HG03097 (cell line): ENCODE data around the gene KCNT2.
"Not testable (repeated sequence)": the region's sequence is repeated elsewhere in the genome, so short reads cannot be mapped to it uniquely, and the experiment has no call there.

Source experiments
- ATAC-seq: cut with Tn5 transposase; IDR thresholded peaks from one replicate; pipeline ENCODE4 v1.9.1; 2021; ENCODE audit not compliant: unreplicated experiment, low FRiP score

KCNT2 gene

DNA sequence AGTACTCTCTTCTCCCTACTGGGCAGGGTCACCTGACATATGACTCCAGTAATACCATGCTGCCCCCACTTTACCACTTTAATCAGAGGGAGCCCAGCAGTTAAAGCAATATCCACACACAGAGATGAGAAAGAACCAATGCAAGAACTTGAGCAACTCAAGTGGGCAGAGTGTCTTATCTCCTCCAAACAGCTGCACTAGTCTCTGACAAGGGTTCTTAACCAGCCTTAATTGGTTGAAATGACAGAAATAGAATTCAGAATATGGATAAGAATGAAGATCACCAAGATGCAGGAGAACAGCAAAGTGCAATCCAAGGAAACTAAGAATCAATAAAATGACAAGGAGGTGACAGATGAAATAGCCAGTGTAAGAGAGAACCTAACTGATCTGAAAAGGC lies 91.0 kb downstream of the KCNT2 start:
- ATAC-seq, result no peak

DNA sequence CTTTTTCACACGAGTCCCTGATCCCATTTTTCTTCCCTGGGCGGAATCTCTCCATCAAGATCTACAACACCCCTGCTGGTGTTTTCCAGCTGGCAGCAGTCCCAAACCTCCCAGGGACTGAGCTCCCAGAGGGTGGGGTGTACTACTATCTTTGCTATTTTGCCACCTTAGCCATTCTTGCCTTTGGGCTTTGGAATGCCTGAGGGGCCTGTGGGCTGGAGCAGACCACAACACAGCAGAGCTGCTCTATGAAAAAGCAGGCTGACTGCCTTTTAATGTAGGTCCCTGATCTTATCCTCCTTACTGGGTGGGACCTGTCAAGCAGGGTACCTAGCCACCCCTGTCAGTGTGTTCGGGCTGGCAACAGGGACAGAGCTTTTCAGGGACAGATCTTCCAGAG lies 91.9 kb downstream of the KCNT2 start:
- ATAC-seq, result no peak

DNA sequence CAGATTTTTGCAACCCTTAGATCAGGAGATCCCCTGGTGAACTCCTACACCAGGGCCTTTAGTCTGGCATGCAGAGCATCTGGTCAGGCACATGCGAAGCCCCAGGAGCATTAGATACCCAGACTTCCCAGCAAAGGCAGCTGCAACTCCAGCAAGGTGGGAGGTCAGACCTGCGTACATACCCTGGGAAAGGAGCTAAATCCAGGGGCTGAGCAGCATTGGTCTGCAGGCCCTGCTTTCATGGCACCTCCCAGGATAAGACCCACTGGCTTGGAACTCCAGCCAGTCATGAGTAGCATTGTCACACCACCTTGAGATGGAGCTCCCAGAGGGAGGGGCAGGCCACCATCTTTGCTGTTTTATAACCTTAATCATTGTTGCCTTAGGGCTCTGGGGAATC lies 92.3 kb downstream of the KCNT2 start:
- no peak for ATAC-seq

DNA sequence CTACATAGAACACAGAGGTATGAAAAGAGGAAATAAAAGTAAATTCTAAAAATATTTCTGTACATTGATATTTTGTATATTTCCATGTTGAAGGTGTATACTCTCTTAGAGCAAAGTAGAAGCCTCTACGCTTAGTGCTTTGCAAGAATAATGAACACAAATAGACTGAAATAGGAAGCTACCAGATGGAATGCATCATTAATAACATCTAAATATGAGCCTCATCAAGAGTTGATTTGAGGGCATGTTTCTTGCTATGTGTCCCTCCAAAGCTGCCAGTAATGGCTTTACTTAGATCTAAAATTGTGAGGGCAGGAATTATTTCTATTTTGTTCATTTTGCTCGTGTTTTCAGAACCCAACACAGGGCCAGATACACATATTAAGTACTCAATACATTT lies 94.4 kb downstream of the KCNT2 start:
- ATAC-seq, result no peak

DNA sequence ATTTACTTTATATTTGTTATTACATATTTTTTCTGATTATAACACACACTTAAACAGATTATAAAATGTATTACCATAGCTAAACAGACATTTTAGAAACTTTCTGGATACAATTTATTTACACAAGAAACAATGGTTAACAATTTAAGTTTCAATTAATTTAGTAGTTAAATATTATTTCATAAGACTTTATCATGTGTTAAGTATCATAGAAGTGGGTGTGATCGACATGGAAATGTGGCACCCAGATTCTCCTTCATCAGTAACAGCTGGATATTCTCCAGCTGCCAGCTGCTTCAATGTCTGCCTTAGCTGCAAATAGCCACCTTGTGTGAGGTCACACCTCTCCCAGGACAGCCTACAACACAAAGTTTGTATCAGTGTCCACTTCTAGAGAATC lies 97.8 kb downstream of the KCNT2 start:
- no peak for ATAC-seq

DNA sequence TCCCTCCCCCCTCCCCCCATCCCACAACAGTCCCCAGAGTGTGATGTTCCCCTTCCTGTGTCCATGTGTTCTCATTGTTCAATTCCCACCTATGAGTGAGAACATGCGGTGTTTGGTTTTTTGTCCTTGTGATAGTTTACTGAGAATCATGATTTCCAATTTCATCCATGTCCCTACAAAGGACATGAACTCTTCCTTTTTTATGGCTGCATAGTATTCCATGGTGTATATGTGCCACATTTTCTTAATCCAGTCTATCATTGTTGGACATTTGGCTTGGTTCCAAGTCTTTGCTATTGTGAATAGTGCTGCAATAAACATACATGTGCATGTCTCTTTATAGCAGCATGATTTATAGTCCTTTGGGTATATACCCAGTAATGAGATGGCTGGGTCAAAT lies 104.0 kb downstream of the KCNT2 start:
- not testable (repeated sequence) for ATAC-seq

DNA sequence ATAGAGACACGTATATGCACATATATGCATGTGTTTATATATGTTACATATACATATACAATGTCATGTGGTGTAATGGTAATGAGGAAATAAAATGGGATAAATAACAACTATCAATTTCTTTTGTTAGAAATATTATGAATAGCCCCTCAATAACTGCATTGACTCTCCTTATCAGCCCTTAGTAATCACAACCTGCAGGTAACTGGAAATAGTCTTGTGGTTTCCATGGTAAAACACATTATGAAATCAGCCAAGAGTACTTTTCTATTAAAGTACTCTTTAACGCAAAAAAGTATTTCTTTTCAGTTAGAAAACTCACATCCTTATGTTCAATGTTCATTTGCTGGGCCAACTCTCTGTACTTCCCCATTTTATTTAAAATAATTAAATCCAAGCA lies 105.8 kb downstream of the KCNT2 start:
- ATAC-seq, result no peak

DNA sequence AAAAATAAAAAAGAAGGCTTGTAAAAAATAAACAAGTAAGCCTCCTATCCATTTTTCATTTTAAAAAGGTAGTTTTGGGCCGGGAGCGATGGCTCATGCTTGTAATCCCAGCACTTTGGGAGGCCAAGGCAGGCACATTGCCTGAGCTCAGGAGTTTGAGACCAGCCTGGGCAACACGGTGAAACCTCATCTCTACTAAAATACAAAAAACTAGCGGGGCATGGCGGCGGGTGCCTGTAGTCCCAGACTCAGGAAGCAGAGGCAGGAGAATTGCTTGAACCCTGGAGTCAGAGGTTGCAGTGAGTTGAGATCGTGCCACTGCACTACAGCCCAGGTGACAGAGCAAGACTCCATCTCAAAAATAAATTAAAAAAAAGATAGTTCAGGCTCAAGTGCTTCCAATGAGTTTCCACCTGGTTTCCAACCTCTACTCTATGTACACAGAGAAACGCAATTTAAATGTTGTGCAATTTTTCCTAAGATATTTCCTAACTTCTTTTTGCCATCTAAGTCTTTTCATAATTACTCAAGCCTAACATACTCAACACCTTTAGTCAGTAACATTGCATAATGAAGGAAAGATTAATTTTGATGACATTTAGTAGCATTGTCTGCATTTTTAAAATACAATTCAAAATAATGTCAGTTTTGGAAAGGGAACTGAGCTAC lies 106.3 kb downstream of the KCNT2 start:
- ATAC-seq, result no peak

DNA sequence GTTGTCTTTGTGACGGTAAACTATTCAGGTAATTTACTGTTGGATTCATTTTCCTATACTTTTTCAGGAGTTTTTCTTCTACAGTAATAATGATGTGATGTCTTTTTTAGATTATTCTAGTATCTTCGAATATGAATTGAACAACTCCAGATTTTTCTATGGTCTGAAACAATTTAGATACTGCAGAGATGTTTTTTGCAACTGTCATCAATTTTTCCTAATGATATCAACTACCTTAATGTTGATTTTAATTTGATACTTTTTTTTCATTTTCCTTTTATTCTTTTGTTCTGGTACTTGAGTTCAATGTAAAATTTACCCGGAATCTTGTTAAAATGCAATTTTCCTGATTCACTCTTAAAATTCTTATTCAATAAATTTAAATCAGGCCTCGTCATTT lies 110.4 kb downstream of the KCNT2 start:
- ATAC-seq, result no peak

DNA sequence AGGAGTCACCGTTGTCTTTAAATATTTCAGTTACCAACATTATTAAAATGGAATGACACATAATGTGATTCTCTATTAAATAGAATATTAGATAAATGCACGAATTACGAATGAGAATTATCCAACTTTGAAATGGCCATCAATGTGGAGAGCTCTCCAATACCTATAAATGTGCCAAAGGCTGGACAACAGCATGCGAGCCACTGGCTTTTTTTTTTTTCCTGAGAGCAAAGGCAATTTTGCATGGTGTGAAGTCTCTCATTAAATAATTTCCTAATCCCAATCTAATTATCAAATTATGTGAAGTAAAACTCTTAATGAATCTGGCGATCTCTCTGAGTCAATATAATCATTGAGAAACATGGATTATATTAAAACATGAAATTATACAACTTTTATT lies 113.5 kb downstream of the KCNT2 start:
- ATAC-seq, result no peak

DNA sequence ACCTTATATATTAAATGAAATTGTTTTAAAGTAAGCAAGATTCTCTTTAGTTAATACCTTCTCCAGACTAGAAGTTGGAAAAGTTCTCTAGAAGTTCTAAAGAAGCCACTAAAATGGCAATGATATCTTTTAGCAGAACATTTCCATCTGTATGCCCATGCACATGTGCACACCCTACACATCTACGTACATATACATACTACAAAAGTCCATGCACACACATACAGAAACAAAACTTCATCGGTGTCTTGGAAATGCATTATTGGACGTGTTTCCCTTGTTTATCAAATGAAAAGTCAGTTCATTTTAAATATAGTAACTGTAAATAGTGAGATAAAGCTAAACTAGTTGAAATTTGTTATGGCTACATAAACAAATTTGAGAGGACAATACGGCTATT lies 114.4 kb downstream of the KCNT2 start:
- ATAC-seq, result no peak

DNA sequence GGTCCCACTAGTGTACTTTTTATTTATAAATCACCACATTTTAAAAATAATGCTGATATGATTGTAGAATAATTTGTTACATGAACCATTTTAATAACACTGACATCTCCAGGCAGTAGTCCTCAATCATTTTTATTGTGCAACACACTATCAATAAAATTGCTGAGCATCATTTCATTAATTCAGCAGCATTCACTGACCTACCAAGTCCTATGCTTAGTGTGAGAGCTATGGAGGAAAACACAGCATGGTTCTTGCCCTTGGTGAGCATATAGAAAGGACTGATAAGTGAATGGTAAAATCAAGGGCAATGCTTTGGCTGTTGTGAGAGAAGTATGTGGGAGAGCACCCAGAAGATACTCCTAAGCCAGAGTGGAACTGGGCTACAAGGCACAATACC lies 119.7 kb downstream of the KCNT2 start:
- ATAC-seq, result no peak

DNA sequence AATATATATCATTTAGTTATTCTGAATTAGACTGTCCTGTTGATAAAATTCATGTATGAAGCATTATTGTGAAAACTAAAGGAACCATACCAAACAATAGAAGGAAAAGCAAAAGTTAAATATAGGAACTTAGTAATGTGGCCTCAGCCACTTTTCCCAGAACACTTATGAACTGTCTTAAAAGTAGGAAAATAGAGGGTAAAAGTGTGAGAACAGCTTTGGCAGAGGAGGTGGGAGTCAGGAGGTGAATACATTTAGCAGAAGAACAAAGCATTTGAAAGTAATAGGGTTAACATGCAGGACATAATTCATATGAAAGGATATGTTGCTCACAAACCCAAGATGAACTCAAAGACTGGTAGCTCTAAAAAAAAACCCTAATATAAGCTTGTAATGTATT lies 121.9 kb downstream of the KCNT2 start:
- ATAC-seq, result no peak

DNA sequence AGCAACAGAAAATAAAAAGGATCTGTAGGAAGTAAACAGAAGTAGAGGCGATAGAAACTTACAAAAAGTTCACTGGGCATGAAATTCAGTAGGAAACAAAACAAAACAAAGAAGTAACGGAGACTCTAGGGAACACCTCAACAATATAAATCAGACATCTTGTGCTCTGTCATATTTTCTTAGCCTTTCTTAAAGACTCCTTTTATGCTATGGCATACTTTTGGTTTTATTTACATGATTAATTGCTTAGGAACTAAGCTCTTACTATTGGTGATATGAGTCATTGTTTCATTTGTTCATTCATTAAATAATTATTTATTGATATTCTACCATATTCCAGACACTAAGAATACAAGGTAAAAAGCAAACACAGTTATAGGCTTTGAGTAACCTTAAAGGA lies 126.6 kb downstream of the KCNT2 start:
- no peak for ATAC-seq

DNA sequence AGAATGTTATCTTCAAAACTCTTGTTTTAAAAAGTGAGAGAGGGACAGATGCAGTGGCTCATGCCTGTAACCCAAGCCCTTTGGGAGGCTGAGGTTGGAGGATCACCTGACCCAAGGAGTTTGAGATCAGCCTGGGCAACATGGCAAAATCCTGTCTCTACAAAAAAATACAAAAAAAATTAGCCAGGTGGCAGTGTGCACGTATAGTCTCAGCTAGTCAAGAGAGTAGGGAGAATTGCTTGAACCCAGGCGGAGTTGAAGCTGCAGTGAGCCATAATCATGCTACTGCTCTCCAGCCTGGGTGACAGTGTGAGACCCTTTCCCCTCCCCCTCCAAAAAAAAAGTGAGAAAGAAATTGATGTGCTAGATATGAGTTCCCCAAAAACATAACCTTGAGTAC lies 131.0 kb downstream of the KCNT2 start:
- ATAC-seq, result no peak

DNA sequence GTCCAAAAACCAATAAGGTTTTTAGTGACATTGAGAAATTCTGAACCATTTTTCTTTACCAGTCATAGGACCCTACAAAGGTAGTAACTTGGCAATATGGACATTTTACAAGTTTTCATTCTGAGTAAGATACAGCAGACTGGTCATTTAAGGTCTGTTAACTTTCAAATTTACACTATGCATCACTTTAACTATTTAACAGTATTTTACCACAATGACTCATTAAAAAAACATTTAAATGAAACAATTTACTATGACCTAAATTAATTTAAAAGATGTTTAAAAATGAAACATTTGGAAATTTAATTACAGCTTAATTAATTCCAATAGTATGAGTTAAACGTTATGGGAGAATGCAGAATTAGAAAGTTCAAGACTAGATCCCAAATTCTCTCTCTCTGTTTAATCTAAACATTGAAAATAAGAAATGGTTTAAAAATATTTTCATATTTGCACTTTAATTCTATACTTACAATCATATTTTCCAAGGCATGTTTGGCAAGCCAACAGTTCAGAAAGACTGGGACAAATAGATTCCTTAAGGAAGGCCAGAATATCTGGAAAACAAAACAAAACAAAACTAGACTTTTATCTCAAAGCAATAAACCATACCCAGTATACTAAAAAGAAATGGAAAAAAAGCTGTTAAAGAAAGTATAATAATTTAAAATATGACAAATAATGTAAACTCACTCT lies 140.9 kb downstream of the KCNT2 start:
- no peak for ATAC-seq

DNA sequence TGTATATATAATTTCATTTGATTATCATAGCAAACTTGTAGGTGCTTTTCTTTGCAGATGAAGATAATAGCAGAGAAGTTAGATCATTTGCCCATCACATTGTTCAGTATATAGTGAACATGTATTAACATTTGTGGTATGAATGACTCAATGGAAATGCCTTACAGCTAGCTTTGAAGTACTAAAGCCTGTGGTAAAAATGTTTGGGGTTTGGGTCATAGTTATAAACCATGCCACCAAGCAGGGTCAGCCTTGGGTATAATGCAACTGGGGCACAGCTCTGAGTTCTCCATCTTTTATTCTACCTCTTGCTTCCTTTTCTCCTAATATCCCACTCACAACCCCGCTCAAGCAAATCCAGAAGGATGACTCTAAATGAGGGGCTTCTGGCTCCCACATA lies 141.6 kb downstream of the KCNT2 start:
- ATAC-seq, result no peak

DNA sequence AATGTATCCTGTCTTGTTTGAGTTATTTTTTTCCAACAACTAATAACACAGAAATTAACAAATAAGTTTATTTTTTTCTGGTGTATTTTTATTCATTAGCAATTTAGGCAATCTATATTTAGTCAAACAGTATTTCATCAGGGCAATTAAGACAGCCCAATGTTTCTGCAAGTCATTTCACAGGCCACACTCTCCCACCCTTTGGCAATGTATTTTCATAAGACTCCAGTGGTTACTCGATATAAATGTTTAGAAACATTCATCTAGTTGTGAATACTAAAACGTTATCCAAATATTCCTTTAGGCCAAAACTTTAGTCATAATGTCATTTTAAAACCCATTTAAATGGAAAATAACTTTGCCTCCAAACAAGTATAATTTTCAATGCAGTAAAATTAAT lies 142.1 kb downstream of the KCNT2 start:
- ATAC-seq, result no peak

DNA sequence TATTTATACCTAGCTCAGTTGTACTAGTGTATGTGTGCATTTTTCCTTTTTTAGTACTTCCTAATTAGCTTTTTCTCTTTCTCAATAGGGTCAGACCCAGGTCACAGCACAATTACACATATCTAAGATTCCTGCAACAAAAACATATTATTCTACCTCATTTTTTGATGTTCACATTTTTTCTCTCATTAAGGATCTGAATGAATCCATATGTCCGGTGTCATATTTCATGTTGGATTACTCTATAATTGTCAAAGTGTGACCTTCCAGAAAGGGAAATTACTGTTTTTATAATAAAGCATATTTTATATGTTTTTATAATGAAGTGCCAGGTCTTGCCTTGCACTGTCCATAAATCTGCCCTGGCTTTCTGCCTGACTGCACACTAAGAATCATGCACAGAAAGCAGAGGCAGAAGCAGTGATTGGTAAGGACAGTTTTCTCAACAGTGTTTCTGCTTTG lies 143.7 kb downstream of the KCNT2 start:
- no peak for ATAC-seq

DNA sequence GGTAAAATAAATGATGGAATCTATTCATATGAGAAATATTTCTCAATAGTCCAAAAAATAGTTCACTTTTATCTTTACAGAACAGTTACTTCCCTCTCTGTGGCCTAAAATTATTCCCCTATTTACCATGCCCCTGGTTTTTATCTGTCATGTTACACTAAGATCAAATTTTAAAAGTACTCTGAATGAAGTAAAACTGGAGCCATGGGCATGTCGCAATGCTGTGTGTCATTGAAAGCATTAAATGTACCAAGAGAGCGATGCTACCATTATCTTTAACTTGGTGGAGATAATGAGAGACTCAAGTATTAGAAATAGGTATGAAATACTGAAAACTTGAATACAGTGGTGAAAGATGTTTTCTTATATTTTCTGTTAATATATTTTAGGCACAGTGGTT lies 146.2 kb downstream of the KCNT2 start:
- ATAC-seq, result no peak

DNA sequence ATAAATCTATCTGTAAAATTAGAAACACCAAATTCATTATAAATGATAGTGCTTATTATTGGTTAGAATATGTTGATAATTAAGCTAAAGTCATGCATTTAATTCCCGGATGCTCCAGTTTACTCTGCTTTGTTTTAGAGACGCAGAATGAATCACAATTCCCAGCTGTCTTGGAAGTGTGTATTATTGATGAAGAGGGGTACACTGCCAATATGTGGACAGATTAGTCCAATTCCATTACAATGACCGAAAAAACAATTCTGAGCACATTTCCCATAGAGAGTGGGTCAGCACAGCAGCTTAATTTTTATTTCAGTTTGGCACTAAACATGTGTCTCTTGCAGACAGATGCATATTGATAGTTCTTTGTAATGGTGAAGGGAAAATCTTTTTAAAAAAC lies 146.7 kb downstream of the KCNT2 start:
- no peak for ATAC-seq

DNA sequence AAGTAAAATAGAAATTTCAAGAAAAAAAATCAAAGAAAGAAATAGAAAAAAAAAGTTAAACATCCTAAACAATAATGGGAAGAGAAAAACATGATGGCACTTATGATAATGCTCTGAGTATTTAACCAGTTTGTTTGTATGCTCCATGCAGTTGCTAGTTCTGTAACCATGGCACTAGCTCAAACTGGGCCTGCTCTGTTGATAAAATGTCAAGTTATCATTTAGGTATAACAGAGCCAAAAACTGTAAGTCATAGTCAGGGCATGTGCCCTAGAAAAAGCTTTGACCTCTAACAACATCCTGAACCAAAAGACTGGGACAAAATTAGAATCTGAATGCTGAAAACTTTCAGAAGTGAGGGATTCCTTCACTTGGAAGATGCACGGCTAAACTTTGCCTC lies 148.9 kb downstream of the KCNT2 start:
- ATAC-seq, result no peak

DNA sequence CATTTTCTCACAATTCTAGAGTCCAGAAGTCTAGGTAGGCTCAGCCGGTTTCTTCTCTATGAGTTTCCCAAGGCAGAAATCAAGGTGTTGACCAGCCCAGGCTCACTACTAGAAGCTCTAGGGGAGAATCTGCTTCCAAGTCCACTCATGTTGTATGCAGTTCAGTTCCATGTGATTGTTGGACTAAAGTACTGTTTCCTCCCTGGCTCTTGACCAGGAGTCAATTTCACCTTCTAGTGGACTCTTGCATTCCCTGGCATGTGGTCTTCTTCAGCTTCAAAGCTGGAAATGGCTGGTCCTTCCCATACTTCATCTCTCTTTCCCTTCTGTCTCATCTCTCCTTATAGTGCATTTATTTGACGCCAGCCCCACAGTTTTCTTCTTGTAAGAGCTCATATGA lies 153.4 kb downstream of the KCNT2 start:
- ATAC-seq, result no peak
